NOMO-1 treated with dmso at 0.1 percent for 144 hours (cell line): ENCODE measurements around the gene TMEFF2.
"Not testable (repeated sequence)": the region's sequence is repeated elsewhere in the genome, so short reads cannot be mapped to it uniquely, and the experiment has no call there.

Experiments used
- DNase-seq: peaks from one replicate; lab custom pipeline; 2025; ENCODE audit not compliant: unreplicated experiment; lab: John Stamatoyannopoulos, UW

The TMEFF2 gene

DNA sequence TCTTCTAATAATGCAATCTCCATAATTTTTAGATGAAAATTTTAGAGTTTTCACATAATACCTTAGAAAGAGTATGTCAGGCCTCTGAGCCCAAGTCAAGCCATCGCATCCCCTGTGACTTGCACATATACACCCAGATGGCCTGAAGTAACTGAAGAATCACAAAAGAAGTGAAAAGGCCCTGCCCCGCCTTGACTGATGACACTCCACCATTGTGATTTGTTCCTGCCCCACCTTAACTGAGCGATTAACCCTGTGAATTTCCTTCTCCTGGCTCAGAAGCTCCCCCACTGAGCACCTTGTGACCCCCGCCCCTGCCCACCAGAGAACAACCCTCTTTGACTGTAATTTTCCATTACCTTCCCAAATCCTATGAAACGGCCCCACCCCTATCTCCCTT is 64.4 kb downstream of the TMEFF2 start:
- not testable (repeated sequence) for DNase-seq

DNA sequence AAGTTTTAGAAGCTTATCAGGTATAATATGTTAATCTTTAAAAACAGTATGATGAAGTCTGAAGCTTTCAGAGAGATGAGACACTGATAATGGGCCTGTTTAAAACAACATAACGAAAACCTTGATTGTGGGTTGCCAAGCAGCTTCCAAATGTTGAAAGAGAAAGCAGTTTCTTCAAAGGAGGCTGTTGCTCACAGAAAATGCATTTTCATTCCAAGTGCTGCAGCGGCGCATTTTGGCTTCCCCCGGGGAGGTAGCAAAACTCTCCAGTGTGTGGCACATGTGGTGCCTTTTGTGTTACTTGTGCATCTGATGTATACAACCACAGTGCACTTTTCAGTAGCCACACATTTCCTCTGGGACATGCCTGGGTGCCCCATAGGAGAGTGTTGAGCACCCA is 66.1 kb downstream of the TMEFF2 start:
- no peak for DNase-seq

DNA sequence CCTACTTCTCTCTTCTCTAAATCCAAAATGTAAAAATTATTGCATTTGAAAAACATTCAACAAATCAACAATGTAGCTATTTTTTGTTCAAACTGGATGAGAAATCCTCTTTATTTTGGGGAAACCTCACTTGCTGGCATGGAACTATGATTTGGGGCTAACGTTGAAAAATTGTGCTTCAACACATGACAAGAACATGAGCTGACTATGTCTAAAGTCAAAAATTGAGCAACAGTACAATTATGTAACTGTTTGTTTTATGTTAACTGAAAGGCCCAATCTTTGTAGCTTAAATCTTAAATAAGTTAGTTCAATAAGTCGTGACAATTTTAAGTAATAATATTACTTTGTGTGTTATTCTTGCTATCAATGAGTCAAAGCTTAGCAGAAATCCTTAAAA is 67.3 kb downstream of the TMEFF2 start:
- no peak for DNase-seq

DNA sequence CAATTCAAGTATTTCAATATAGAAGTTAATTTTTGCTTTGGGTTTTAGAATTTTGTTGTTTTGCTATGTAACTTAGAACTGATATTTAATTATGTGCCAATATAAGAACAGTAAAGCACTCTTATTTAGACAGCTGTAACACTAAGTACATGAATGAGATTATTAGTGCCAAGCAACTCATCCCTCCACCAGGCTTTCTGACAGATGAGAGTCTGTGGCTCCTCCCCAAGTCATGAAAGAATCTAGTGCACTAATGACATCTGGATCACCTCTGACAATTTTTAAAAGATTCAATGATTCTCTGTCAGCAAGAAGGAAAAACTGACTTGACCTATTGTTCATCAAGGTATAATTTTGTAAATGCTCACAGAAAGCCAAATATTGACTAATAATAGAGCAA is 67.8 kb downstream of the TMEFF2 start:
- DNase-seq: no peak

DNA sequence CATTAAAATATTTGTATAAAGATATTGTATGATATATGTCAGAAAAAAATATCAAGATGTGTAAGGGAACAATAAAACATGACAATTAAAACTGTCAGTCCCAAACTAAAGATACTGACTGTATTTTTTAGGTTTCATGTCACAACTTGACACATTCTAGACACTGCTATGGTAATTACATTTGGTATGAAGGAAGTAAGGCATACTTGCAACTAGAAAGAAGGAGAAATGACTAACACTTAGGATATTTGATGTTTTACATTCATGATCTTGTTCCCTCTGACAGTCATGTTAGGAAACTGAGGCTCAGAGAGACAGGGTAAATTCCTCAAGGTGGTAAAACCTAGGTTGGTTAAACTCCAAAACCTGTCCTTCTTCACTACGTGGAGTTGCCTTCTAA is 68.3 kb downstream of the TMEFF2 start:
- DNase-seq: no peak

DNA sequence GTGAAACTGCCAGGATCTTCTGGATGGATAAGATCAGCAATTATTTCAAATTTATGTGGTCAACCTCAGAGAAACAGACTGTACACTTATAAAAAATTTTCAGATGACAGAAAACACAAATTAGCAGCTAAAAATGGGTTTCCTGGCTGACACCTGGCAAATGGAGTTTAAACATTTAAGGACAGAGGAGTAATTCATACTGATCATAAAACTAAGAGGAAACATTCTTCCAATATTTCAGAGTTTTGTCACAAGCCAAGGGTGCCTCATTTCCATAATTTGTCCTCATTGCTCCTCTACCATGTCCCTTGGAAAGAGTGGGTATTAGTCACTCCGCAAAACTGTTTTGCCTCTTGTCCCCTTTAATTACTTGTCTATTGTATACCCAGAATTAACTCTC is 70.2 kb downstream of the TMEFF2 start:
- no peak for DNase-seq

DNA sequence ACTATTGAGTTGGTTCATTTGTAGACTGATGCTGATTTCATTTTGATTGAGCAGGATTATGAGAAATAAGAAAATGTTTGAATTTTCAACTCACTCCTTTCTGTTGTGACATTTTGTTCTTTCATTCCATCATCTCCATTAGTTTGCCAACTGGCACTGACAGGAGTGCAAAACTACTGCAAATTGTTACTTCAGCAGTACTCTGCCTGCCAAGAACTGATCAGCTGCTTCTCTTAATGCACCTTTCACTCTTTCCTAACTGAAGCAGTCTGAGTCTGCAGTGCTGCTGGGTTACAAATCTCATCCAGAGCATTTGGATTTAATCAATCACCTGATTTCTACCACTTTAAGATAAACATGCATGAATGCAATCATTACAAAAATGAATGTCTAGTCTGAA is 70.9 kb downstream of the TMEFF2 start:
- no peak for DNase-seq

DNA sequence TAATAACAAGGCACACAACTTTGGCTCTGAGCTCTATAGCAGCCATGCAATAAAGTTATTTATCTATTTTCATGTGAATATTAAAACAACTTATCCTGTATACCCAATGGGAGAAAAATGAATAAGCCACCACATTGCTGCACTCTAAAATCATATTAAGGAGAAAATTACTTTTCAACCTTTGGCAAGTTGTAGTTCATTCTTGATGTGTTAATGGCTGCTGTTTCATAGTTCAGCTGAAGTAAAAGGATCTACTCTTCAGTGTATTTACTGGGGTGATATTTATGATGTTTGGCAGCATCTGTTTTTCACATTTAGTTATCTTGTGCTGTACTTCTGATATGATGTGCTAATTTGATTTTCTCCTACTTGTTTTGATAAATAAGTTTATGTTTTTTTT is 71.8 kb downstream of the TMEFF2 start:
- no peak for DNase-seq

DNA sequence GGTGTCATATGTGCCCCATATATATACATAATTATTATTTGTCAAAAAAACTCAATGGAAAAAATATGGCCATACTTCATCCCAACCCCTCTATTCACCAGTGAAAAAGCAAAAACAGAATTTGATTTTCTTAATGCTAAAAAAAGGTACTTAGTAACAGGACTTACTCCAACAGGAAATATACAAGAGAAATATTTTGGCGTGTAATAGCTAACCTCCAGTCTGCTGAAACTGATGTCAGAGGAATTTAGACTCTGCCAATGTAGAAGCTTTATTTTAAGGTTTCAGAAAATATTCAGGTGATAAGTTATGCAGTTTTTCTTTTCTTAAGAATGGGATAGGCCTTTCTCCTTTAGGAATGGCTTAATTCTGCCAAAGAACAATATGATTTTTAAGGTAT is 72.6 kb downstream of the TMEFF2 start:
- DNase-seq: no peak

DNA sequence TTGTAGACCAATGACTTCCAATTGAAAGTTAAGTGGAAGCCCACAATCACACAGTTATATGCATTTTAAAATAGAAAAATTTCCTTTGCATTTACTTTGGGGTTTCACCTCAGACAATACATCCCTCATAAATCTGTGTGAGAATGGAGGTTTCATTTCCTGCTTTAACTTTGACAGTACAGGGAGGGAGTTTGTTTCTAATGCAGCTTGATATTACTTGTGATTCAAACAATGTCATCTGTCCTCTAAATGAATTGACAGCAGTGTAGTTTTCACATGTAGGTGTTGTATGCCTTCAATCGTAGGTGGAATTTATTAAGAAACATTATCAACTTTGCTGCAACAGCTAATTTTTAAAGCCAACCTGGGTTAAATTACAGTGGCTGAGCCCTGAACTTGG is 75.2 kb downstream of the TMEFF2 start:
- peak; percentile 19 for DNase-seq

DNA sequence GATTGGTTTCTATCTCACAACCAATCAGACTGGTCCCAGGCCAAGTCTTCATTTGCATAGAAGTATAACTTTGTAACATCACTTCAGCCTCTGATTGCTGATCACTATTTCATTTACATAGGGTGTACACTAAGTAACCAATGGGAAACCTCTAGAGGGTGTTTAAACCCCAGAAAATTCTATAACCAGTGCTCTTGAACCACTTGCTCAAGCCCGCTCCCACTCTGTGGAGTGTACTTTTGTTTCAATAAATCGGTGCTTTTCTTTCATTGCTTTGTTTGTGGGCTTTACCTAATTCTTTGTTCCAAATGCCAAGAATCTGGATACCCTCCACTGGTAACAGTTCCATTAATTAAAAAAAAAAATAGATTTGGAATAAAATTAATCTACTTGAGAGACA is 77.0 kb downstream of the TMEFF2 start:
- no peak for DNase-seq

DNA sequence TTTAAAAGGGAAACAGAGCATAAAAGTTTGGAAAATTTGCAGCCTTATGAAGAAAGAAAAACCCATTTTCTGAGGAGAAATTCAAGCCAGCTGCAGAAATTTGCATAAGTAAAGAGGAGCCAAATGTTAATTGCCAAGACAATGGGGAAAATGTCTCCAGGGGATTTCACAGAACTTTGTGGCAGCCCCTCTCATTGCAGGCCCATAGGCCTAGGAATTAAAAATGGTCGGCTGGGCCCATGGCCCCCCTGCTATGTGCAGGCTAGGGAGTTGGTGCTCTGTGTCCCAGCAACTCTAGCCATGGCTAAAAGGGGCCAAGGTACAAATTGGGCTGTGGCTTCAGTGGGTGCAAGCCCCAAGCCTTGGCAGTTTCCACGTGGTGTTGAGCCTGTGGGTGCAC is 83.2 kb downstream of the TMEFF2 start:
- not testable (repeated sequence) for DNase-seq

DNA sequence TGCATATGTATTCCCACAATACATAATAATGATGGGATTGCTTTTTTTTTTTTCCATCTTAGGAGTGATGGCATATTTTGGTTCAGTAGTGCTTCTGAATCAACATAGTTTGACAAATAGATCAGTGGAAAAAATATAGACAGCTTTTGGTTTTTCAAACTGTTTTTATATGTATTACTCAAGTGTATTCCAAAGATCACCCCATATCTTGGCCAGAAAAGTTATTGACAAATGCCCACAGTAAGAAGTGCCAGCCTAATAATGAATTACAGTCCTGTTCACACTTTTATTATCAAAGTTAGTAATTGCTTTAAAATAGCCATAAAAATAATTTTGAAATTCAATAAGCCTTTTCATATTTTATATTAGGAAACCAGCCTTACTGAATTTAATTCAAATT is 95.0 kb downstream of the TMEFF2 start:
- DNase-seq: no peak

DNA sequence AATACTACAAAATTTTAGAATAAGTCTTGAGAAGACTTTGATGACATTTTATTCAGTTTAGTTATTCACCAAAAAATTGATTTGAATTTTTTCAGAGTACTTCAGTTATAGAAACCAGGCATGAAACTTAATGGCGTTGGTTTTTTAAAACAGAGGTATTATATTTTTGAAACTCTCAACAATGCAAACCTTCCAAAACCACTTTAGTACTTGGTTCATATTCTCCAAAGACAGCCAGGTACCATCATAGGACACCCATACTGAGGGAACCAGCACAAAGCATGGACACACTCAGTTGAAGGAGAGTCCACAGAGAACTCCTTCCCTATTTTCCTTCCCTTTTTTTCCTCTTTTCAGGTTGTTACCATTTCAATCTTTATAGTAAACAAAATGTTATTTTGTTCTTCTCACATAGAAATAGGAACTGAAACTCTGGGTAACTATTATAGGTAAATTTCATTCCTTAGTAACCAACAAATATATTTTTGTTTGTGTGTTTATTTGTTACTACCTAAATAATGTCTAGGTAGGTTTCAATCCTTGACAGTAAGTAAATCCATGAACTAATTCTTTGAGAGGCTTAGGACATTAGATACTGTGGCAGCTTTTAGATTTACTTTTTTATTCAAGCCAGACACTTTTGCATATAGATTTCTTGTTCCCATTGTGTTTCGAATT is 95.8 kb downstream of the TMEFF2 start:
- DNase-seq: no peak

DNA sequence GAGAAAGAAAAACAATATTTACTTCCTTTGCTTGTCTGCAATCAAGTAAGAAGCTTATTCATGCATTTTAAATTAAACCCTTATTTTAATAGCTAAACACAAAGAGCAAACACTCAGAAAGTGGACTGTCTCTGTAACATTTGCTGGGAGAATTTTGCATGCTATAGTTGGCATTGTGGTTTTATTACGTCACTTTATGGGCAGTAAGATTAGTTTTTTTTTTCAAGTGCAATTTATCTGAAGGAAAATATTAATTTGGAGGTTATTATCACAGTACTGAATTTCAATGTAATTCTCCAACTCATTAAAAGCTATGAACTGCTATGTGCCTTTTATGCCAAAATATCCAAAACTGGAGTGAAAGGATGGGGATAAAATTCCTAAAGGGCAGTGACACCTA is 103.3 kb downstream of the TMEFF2 start:
- DNase-seq: no peak

DNA sequence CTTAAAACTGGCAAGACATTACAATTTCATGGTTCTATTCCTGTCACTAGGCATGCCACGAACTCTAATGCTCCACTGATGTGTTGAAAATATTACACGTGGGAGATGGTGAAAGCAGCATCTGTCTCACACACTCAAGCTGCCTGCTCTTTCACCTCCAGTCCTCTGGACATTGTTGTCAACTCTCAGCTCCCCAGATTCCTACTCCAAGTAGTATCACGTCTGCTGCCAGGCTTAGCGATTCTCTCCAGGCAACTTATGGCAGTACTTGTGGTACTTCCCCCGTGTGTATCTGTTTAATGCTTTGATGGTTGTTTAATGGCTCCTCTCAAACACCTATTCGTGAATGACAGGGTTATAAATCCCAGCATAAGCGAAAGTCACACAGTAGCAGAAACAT is 103.8 kb downstream of the TMEFF2 start:
- DNase-seq: no peak

DNA sequence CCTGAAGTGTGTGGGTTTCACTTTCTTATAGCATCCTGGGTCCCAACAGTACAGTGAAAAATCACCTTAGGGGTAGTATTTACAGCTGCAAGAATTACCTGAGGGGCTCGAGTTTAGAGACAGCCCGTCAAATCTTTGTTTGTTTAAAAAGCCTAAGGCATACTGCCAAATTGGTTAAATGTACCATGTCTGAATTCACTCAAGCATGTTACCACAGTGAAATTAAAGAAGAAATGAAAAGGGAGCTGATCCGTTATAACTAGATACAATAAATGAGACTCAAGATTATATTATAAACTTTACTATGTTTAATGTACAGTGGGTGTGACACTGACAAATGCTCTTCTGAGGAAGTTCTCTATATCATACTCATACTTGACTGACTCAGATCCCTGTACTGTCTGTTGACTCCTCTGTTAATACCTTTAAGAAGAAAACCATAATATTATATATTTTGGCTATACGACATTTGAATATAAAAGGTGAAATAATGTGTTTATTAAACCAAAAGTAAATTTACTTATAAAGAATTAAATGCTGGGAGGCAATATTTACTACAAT is 107.3 kb downstream of the TMEFF2 start:
- no peak for DNase-seq

DNA sequence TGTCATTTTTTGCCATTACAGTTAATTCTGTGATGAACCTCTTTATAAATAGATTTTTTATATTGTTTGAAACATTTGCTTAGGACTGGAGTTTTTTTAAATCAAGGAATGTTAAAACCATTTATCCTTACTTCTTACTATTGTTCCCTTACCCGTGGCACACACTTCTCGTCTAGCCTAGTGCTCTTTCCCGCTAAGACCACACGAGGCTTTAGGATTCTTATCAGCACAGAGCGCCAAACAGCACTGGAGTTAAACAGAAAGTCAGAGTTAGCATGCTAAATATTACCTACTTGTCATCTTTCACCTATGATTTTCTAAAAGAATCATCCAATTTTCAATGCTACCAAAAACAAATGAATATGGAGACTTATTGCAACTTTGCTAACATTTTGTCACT is 112.6 kb downstream of the TMEFF2 start:
- no peak for DNase-seq

DNA sequence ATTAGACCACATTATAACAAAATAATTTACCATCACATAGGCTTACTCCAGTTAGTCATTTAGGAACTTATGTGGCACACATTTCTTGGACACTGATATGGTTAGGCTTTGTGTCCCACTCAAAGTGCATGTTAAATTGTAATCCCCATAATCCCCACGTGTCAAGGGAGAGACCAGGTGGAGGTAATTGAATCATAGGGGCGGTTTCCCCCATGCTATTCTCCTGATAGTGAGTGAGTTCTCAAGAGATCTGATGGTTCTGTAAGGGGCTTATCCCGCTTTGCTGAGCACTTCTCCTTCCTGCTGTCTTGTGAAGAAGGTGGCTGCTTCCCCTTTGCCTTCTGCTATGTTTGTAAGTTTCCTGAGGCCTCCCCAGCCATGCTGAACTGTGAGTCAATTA is 114.6 kb downstream of the TMEFF2 start:
- DNase-seq: not testable (repeated sequence)

DNA sequence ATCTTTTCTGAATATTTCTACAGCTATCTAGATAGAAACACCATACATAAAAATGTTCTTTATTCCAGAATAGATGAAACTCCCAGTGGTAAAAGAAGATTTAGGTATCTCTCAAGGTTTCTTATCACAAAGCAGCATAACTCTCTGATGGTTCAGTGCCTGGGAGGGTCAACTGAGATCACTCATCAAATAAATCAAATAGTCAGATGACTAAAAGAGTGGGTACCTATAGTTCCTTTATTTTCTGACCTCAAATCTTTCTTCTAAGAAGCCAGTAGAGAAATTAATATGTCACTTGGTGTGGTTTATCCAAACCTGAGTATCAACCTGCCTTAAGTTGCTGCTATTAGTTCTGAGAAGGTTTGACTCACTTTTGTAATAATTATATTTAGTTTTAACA is 120.9 kb downstream of the TMEFF2 start:
- DNase-seq: no peak

DNA sequence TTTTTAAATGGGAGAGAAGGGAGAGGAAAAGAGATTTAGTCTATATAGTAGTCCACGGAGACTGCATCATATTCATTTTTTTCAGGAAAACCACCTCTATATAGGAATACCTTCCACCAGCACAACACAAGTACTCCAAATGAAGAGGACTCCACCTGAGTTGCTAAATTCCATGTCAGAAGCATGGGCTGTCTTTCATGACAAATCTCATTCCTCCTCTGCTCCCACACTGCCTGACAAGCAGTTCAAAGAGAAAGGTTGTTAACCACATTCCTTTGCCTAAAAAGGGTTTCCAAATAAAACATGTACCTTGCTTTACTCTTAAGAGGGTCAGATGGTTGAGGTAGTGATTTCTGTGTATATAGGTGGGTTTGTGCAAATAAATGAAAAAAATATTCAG is 122.0 kb downstream of the TMEFF2 start:
- no peak for DNase-seq

DNA sequence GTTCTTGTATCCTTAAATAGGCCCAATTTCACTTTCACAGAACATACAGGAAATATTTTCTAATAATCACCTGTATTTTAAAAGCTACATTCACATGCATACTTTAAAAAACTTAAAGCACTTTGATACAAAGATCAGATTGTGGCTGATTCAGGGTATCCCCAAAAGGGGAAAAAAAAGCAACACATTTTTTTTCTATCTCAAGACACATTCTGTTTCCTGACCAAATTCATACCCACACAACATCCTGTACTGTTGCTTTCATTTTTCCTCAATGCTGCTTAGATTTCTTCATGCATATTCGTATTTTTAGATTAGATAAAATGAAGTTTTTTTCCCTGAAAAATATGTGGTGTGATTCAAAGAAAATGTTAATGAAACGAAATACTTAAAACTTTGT is 122.5 kb downstream of the TMEFF2 start:
- no peak for DNase-seq

DNA sequence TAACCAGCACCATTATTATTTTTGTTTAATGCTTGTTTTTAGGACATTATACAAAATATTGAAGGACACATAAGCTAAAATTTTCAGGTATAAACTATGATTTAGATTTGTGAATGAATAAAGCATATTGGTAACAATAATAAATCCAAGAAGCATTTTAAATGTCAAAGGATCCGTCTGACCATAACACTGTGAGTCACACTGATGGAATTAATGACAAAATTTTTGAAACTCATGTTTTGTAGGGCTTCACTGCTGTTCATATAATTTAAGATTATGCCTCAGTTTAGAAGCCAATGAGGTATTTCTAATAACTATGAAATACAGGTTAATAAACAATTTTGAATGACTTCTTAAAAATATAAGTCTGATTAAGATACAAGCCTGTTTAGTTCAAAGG is 124.6 kb downstream of the TMEFF2 start:
- no peak for DNase-seq
